OCI-LY1 (cell line): ENCODE data around the gene PYGB.

Experiments used
- EZH2 ChIP-seq: fragments of 200-600 bp; sonication (generic), shearing (Covaris generic); IDR thresholded peaks from 2 replicates; pipeline ENCODE4 v1.8.0; 2017; ENCODE audit warnings: borderline replicate concordance, mixed run types, mild to moderate bottlenecking, antibody characterized with exemption, low read length, moderate library complexity, mixed read lengths
- TF ChIP-seq, protein P1 (sequence below): fragments of 200-600 bp; sonication (generic), shearing (Covaris generic); IDR thresholded peaks from 2 replicates; pipeline ENCODE4 v1.5.1; 2017; ENCODE audit warnings: mild to moderate bottlenecking, antibody characterized with exemption, low read length, moderate library complexity, mixed read lengths

DNA sequence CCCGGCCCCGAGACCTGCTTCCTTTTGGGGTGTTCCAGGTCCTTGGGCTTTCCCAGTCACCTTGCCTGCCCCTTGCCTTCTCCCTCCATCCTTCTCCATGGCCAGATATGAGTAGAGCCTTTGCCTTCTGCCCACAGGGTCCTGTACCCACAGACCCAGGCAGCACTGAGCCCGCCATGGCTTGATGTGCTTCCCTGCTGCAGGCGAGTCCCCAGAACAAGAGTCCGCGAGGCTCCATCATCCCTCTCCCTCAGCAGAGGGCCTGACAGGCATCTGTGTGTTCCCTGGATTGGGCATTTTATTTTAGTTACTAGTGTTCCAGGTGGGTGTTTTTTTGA lies 21.9 kb downstream of the PYGB start:
- TF ChIP-seq, protein P1, sequence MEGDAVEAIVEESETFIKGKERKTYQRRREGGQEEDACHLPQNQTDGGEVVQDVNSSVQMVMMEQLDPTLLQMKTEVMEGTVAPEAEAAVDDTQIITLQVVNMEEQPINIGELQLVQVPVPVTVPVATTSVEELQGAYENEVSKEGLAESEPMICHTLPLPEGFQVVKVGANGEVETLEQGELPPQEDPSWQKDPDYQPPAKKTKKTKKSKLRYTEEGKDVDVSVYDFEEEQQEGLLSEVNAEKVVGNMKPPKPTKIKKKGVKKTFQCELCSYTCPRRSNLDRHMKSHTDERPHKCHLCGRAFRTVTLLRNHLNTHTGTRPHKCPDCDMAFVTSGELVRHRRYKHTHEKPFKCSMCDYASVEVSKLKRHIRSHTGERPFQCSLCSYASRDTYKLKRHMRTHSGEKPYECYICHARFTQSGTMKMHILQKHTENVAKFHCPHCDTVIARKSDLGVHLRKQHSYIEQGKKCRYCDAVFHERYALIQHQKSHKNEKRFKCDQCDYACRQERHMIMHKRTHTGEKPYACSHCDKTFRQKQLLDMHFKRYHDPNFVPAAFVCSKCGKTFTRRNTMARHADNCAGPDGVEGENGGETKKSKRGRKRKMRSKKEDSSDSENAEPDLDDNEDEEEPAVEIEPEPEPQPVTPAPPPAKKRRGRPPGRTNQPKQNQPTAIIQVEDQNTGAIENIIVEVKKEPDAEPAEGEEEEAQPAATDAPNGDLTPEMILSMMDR, result no peak
- TF ChIP-seq EZH2, result no peak
